OCI-M2 (cell line): Measurements from ENCODE around the gene SSPN.
"Not testable (repeated sequence)": the region's sequence is repeated elsewhere in the genome, so short reads cannot be mapped to it uniquely, and the experiment has no call there.

Experiments used
- DNase-seq: peaks from one replicate; lab custom pipeline; 2025; ENCODE audit not compliant: unreplicated experiment; lab: John Stamatoyannopoulos, UW

Gene SSPN

DNA sequence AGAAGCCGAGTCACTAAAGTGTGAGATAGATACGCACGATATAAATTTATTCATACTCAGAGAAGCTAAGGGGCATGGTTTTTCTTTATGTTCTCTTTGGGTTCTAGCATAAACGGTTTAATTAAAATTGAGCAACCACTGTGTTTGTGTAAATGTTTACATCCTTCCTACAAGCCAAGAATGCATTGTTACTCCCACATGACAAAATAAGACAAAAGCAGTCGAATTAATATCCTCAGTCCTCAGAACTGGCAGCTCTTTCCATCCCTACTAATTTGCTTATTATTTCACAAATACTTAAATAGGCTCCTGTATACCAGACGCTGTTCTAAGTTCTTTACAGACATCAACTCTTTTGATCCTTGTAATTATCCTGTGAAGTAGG is 32.0 kb downstream of the SSPN start:
- no peak for DNase-seq

DNA sequence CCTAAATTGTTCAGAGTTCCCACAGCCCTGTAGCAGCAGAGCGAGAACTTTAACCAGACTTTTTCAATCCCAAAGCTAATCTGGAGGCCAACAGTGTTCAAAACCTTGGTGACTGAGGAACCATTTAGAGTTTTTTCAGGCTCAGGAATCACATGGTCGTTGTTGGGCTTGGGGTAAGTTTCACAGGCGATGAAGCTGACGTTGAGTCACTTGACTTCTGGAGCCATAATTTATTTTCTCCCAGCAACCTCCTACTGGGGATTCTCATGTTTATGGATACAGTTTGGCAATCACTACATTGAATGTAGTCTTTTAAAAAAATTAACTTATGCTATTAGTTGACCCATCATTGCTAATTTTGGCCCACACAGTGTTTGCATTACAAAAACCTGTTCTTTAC is 34.5 kb downstream of the SSPN start:
- DNase-seq, result no peak

DNA sequence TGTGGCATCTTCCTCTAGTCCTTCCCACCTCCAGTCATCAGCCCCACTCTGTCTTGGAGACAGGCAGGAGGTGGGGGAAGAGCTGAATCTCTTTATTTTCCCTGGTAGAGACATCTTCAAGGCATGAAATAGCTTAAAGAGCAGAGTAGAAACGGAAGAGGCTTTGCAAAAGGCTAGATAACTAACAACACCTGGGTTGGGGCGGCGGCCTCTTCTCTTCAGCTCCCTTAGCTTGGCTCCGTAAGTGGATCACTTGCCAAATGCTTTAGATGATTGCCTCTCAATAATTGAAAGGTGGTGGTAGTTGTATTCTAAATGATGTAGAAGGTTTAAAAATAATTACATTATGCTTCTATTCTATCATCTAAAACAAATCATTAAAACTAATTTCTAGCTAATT is 36.1 kb downstream of the SSPN start:
- no peak for DNase-seq

DNA sequence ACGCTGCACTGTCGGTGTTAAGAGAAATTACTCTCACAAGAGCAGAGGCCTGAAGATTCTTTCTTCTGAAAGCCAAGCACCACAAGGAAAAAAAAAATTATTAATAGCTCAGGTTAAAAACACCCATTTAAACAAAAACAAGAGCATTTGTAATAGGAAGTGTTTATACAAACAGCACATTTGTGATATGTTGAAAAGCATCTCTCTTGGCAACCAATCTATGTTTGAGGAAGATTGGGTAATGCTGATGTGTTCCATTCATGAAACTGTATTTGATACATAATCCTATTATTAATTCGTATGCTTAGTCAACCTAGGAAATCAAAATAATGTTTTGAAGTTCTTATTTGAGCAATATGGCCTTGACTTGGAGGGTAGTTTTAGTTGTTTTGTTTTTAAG is 36.5 kb downstream of the SSPN start:
- no peak for DNase-seq

DNA sequence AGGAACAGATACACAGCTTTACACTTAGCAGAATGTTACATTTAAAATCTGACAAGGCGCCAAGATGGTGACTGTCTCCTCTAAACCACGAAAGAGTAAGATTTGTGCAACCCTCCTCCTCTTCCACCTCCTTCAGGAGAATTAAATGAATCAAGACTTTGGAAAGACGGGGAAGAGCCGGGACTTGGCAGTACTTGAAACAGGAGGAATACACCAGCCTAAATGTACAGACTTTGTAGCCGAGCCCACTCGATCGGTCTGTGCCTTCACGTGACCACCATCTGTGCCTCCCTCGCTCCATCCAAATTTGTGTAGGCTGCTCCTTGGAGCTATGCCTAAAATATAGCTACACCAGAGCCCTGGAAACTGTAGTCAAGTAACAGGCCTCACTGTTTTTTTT is 38.3 kb downstream of the SSPN start:
- DNase-seq, result no peak

DNA sequence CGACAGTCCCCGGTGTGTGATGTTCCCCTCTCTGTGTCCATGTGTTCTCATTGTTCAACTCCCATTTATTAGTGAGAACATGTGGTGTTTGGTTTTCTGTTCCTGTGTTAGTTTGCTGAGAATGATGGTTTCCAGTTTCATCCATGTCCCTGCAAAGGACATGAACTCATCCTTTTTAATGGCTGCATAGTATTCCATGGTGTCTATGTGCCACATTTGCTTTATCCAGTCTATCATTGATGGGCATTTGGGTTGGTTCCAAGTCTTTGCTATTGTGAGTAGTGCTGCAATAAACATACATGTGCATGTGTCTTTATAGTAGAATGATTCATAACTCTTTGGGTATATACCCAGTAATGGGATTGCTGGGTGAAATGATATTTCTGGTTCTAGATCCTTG is 40.1 kb downstream of the SSPN start:
- not testable (repeated sequence) for DNase-seq

DNA sequence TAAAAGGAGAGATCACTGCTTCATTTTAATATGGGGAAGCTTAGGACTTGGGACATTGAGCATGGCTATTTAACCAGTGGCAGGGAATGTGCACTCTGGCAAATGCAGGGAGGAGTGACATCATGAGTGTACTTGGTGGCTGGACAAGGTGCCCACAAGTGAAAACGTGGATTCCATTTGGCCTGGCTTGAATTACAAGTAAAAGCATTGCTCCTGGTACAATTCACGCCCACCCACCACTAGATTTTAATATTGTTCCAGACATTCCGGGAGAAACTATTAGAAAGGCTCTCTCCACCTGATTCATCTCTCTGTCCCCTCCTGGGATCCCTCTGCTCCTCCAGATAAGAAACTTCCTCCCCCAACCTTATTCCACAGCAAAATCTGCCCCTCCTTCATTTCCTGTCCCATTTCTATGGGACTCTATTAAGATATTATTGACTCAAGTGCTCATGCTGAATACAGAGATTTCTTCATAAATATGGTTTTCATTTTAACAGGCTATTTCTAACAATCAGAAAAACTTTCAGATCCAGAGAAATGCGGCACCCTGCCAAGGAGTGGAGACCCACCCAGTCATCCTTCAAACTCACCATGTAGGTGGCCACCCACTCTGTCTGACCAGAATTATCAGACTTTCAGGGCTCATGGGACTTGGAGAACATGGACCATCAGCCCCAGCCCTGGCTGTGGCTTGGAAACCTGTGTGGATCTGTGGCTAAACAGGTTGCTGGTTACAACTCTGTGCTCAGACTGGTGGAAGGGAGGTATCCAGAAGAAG is 43.2 kb downstream of the SSPN start:
- no peak for DNase-seq

DNA sequence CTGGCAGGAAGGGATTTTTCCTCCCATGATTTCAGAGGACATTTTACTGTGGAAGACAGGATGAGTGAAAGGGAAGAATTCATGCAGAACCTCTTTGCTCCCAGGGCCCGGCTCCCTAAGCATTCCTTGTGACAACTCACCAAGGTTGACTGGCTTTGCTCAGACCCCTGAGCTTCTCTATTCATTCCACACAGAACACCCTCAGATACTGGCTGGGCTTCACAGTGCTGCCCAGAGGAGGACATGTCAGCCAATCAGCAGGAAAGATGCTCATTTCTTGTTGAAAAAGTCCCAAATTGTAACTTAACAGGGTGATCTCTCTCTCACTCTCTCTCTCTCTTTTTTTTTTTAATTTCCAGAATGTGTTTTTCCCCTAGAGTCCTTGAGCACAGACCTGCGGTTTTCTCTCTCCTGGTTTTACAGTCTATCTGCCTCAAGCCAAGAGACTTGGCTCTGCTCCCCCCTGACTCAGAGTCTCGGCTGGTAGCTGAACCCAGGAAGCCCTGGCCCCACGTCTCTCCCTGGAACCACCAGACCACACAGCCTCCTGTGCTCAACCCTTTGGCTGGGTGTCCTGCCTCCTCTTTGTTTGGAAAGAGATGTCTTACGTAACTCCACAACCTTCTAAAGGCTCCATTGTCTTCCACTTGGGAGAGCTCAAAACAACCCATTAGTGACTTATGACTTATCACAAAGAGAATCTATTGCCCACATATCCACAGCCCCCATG is 43.9 kb downstream of the SSPN start:
- DNase-seq, result no peak

DNA sequence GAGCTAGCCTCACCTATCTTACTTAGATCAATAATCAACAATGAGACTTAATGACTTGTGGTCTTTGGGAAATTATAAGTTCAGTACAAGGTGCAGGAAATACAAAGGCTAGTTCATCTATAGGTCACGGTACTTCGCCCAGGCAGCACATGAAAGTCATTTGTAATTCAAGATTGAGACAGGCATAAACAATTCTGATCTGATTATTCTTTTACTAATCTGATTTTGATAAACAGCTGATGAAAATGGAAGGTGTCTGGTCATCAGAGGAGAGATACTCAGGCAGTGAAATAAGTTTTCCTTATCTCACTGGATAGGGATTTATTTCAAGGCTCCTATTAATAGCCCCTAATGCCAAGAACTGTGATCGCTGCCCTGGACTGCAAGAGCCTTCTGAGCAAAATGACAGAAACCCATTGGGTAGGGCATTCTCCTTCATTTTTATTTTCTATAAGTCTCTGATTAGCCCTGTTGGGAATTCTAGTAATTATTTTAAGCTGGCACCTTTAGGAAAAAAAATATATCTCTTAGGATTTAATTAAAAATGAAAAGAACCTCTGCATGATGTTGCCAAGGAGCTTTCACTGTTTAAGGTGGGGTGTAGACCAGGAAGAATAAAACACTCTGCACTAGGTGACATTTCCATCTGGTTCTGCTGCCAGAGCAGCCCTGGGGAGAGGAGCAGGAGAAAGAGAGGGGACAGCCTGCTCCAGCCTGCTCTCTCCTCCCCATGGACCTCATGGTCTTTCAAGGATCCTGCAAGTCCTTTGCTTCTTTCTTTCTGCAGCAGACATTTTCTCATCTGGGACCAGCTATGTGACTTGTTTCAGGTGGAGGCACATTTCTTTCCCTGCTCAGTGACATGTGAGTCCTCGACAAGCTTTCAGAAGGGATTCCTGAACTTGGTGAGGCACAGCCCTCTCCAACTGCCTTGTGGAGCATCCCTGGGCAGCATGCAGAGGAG is 44.8 kb downstream of the SSPN start:
- no peak for DNase-seq

DNA sequence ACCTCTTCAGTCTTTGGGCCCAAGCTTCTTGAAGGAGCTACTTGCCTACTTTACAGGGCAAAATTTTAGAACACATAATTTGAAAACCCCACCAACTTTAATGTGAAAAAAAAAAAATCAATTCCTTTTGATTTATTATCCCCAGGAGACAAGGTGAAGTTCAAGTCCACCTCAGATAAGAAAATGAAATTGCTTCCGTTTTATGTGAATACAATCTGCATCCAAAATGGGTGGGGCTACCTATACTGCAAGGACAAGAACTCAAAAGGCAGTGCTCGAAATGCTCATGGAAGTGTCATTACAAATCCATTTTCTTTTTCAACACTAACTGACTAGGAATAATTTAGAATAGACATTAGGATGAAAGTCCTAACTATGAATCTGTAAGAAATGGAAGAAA is 45.7 kb downstream of the SSPN start:
- DNase-seq, result no peak

DNA sequence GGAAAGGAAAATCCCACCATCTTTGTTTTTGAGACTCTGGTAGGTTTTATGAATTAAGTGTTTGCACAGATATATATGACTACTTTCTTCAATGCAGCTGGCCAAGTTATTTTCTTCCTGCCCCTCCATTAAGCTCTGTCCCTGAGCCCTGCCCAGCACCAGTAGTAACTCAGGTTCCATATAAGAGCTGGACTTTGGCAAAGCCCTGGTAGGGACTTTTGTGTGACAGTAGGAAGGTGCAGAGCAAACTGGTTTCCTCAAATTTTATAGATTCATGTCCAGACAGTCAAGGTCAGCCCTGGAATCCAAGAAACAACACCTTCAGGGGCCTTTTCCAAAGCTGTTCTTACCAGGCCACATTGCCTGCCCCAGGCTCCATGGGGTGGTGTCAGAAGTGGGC is 47.3 kb downstream of the SSPN start:
- no peak for DNase-seq

DNA sequence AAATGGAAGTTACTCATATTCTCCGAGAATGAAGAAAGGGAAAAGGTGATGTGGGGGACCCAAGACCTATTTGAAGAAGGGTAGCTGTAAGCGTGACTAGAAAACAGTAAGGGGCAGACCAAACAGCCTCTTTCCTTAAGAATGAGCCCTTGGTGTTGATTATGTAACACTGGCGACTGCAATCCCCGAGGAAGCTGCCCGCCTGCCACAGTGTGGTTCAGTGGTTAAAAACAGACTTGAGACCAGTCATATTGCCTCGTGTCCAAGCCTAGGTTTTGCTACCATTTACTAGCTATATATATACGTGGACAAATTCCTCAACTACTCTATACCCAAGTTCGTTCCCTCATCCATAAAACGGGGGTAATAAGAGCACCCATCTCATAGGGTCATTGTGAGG is 49.1 kb downstream of the SSPN start:
- DNase-seq, result no peak

DNA sequence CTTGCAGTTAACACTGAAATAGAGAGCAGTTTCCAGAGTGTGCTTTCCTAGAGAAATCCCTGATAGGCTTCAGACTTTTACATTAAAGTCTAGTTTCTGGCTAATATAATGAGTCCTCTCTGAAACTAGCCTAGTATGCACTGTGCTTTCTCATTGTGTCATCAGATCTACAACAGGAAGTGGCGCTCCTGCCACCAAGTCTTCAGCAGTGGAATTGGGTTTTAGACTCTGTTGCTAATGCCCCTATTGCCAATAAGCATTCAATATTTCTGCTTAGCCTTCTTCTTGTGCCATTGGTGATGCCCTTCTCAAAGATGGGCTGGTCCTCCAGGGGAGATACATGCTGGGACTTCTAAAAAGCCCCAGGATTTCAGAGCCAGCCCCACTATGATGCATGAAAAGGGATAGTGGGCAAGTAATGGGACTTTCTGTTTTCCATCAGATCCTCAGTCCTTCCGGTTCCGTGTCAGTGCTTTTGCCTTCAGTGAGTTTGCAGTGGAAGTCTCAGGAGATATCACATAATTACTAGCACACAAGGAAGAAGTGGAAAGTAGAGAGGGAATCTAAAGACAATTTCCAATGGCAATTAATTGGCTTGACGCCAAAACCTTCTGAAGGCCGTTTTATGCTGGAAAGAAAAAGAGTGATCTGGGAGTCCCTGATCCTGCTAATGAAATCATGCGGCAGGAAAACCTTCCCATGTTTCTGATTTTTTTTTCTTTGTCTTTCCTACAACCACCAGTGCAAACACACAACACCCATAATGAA is 50.0 kb downstream of the SSPN start:
- no peak for DNase-seq

DNA sequence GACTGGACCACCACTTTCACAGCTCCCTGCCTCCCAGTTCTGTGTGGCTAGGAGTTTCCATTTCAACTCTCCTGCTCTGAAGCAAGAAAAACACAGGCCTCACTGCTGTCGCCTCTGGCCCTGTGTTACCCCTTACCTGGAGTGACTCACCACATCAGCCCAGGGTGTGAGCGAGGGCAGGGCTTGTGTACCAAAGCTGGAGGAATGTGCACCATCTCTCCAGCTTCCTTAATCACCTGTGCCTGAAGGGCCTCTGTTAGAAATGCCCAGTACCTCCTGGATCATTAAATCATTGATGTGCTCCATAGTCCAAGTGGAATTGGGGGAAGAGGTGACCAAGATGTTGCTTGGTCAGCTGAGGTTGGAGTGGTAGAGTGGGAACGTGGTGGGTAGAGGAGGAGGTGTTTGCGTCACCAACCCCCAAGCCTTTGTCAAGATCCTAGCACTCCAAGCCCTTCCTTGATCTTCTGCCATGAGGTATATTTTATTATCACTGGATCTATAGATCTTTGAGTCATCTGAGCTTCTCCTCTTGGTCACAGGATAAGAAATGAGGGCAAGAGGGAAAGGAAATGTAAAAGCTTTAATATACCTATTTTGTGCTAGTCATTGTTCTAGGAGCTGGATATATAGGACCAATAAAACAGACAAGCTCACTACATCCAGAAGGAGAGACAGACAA is 51.3 kb downstream of the SSPN start:
- no peak for DNase-seq

DNA sequence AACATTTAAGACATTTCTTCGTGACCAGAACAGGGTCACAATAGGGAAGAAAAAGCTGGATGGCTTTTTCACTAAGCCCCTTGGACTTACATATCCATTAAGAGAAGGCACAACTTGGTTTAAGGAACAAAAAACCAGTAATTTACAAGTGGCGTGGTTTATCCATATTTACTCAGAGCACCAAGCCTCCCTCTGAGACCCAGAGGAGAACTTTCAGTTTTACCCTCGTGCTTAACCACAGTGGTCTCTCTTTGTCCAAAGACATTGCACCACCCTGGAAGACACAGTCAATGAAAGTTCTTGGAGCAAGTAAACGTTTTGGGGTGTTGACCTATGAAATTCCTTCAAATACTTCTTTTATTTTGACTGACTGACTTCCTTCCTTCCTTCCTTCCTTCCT is 52.5 kb downstream of the SSPN start:
- DNase-seq, result no peak

DNA sequence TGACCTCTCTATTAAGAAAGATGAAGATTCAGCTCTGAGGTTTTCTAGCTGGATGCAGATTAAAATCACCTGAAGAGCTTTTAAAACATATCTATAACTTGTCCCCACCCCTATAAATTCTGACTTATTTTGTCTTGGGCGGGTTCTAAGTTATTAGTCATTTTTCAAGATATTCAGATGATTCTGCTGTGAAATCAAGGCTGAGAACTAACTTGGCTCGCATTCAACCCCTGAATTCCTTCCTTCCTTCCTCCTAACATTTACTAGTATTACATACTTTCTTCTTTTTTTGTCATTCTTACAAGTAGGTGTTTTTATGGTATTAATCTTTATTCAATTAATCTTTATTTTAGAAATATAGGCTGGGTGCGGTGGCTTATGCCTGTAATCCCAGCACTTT is 55.4 kb downstream of the SSPN start:
- DNase-seq, result no peak

DNA sequence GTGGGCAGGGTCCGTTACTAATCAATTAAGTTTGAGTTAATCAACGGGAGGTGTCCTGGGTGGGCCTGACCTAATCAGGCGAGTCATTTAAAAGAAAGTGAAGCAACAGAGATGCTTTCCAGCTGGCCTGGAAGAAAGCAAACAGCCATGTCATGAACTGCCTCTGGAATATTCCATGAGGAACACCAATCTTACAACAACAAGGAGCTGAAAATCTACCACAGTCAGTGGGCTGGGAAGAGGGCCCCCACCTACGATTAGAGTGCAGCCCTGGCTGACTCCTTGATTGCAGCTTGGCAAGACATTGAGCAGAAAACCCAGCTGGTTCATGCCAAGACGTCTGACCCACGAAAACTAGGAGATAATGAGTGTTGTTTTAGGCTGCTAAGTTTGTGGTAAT is 56.2 kb downstream of the SSPN start:
- DNase-seq, result no peak

DNA sequence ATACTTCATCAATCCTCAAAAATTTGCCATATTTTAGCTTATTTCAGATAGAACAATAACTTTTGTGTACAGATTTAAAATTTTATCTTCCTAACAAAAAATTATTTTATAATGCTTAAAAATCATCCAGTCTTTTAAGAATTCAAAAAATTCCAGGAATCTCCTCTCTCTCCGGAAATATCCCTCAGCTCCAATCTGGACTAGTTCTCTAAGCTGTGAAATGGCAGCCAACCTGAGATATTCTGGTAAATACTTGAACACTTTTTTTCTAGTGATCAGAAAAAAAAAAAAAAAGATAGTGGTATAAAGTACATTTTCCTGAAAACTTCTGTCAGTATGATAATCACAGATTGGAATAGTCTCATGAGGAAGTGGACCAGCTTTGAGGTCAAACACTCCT is 57.6 kb downstream of the SSPN start:
- no peak for DNase-seq

DNA sequence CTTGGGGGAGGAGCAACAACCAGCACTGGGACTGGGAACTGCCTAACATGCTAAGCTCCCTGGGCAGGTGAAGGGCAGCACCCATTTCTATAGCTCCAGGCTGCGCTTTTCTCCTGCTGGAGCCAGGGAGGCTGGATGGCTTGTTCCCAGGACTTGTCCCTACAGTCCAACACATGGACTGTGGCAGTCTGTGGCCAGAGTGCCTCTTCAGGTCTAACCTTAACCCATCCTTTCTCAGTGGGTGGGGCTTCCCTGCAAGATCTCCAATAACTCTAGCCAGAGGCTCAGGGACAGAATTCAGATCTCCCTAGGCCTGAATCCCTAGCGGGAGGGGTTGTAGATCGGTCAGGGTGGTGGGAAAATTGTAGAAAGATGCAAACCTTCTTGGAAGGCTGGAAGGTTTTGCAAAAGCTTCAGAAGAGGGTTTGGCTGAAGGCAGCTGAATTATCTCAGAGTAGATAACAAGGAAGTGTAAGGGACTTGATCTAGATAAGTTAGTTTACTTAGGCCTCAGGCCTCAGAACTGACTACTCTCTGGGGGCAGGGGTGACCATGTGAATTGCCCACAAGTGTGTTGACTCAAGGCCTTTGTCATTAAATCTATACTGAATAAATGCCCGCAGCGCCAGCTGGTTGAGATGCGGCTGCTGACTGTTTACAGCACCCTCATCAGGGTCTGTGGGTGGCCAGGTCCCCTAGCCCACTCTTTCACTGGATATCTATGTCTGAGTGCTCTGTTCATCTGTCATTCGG is 60.7 kb downstream of the SSPN start:
- no peak for DNase-seq
